ENCODE measurements around the gene OR8D2.

Gene OR8D2

DNA sequence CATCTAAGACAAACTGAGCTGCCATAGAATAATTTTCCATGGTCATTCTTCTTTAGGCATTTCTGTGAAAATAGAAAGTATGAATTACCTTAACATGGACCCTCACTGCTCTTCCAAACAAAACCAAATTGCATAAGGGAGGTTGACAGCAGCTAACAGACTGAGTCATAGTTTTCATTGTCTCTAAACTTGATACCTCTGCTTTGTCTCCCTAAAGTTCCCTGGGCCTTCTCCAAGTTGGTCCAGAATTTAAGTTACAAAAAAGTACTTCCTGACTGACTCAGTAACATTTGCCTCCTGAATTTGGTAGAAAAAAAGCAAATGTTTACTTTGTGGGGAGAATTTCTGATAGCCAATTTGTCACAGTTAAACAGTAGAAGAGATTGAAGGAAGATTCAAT lies 9.3 kb downstream of the OR8D2 start:
- no peak overlapping the region for H2AFZ ChIP-seq (ENCODE audit: low read length)
- TF ChIP-seq EZH2 (IDR thresholded peaks at IDR 0.05; ENCODE audit: borderline replicate concordance, low read length): no peak
- TF ChIP-seq, protein P1, sequence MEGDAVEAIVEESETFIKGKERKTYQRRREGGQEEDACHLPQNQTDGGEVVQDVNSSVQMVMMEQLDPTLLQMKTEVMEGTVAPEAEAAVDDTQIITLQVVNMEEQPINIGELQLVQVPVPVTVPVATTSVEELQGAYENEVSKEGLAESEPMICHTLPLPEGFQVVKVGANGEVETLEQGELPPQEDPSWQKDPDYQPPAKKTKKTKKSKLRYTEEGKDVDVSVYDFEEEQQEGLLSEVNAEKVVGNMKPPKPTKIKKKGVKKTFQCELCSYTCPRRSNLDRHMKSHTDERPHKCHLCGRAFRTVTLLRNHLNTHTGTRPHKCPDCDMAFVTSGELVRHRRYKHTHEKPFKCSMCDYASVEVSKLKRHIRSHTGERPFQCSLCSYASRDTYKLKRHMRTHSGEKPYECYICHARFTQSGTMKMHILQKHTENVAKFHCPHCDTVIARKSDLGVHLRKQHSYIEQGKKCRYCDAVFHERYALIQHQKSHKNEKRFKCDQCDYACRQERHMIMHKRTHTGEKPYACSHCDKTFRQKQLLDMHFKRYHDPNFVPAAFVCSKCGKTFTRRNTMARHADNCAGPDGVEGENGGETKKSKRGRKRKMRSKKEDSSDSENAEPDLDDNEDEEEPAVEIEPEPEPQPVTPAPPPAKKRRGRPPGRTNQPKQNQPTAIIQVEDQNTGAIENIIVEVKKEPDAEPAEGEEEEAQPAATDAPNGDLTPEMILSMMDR (IDR thresholded peaks at IDR 0.05; ENCODE audit: low read length): no peak
- no peak overlapping the region for H3K9ac ChIP-seq (ENCODE audit: low read length)
- no peaks in the 10 kb centered on the region for H3K9me3 ChIP-seq (ENCODE audit: low read length)
- H3K27me3 ChIP-seq (ENCODE audit: insufficient read depth, low read length): no peaks in the 10 kb centered on the region
- H3K4me3 ChIP-seq (ENCODE audit: low read depth, low read length, poor library complexity, severe bottlenecking): no peak overlapping the region
- no peaks in the 10 kb centered on the region for H3K4me1 ChIP-seq (ENCODE audit: insufficient read depth, low read length, severe bottlenecking)
- no peaks in the 10 kb centered on the region for H3K36me3 ChIP-seq (ENCODE audit: insufficient read depth, low read length)
- no peak overlapping the region for H3K27ac ChIP-seq (ENCODE audit: low read depth, low read length, poor library complexity, severe bottlenecking)
- no peaks in the 10 kb centered on the region for H3K79me2 ChIP-seq (ENCODE audit: insufficient read depth, low read length)
- no peaks in the 10 kb centered on the region for H3F3A ChIP-seq (ENCODE audit: insufficient read depth, low read length)
- no peak overlapping the region for H3K4me2 ChIP-seq (ENCODE audit: low read length)
- H3K9me2 ChIP-seq (ENCODE audit: low read depth, low read length): no peaks in the 10 kb centered on the region
- no peaks in the 10 kb centered on the region for H4K20me1 ChIP-seq (ENCODE audit: insufficient read depth, low read length)

DNA sequence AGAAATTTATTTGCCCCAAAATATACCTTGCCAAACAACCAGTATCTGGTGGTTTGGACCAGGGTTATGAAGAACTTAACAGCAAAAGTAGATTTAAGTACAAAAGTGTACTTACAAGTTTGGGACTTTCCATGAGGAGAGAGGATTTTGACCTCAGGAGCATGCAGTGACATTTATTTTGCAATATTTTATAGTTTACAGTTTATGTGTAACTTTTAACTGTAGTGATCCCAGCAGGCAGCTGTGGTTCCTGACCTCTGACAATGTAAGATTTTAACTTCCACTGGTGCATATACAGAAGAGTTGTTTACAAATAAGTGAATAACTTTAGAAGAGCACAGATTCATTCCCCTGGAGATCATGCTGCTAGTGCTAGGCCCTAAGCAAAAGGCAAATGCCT lies 12.9 kb downstream of the OR8D2 start:
- Histone ChIP-seq H3K4me3 (ENCODE audit: low read depth, low read length, poor library complexity, severe bottlenecking) (no peak overlapping the region), H3K9ac (ENCODE audit: low read length) (no peak overlapping the region), H3K27ac (ENCODE audit: low read depth, low read length, poor library complexity, severe bottlenecking) (no peak overlapping the region), H3K27me3 (ENCODE audit: insufficient read depth, low read length) (no peaks in the 10 kb centered on the region), H2AFZ (ENCODE audit: low read length) (no peak overlapping the region), H3K4me2 (ENCODE audit: low read length) (no peak overlapping the region), H3K36me3 (ENCODE audit: insufficient read depth, low read length) (no peaks in the 10 kb centered on the region), H3K79me2 (ENCODE audit: insufficient read depth, low read length) (no peaks in the 10 kb centered on the region), H3K4me1 (ENCODE audit: insufficient read depth, low read length, severe bottlenecking) (no peaks in the 10 kb centered on the region), H3K9me3 (ENCODE audit: low read length) (no peaks in the 10 kb centered on the region), H3K9me2 (ENCODE audit: low read depth, low read length) (no peaks in the 10 kb centered on the region), H3F3A (ENCODE audit: insufficient read depth, low read length) (no peaks in the 10 kb centered on the region), H4K20me1 (ENCODE audit: insufficient read depth, low read length) (no peaks in the 10 kb centered on the region)
- TF ChIP-seq, protein P1 (IDR thresholded peaks at IDR 0.05; ENCODE audit: low read length): no peak
- no peak for TF ChIP-seq EZH2 (IDR thresholded peaks at IDR 0.05; ENCODE audit: borderline replicate concordance, low read length)

DNA sequence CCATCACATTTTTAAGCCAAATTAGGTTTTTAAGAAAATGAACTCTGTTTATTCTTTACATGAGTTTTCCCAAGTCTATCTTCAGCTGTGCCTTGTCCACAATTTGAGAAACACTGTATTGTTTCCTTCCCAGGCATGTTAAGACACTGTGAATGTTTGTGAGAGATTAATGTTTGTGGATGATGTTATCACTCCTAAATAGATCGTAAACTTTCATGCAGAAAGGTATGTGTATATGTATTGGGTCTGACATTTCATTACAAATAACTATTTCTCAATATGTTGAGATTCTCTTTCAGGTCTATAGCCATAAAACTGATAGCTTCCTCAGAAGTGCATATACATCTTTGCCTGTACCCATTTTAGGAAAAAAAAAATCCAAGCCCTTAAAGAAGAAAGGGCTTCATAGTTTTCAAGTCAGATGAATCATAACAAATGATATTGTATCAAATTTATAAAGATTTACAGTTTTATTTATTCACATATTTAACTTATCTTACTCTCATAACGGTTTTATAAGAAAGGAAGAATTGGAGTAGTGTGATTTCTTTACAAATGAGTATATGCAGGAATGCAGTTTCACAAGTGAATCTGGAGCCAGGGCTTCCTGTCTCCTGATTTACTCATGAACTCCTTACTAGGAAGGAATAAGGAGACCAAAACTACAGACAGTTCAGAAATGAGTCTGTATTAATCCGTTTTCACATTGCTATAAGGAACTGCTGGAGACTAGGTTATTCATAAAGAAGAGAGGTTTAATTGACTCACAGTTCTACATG lies 17.5 kb downstream of the OR8D2 start:
- Histone ChIP-seq H3K4me1 (ENCODE audit: insufficient read depth, low read length, severe bottlenecking) (no peaks in the 10 kb centered on the region), H2AFZ (ENCODE audit: low read length) (no peak overlapping the region), H3K9me2 (ENCODE audit: low read depth, low read length) (no peaks in the 10 kb centered on the region), H3K27me3 (ENCODE audit: insufficient read depth, low read length) (no peaks in the 10 kb centered on the region), H3K4me2 (ENCODE audit: low read length) (no peak overlapping the region), H3K27ac (ENCODE audit: low read depth, low read length, poor library complexity, severe bottlenecking) (no peak overlapping the region), H3K4me3 (ENCODE audit: low read depth, low read length, poor library complexity, severe bottlenecking) (no peak overlapping the region), H3F3A (ENCODE audit: insufficient read depth, low read length) (no peaks in the 10 kb centered on the region), H3K79me2 (ENCODE audit: insufficient read depth, low read length) (no peaks in the 10 kb centered on the region), H3K9ac (ENCODE audit: low read length) (no peak overlapping the region), H4K20me1 (ENCODE audit: insufficient read depth, low read length) (no peaks in the 10 kb centered on the region), H3K9me3 (ENCODE audit: low read length) (no peaks in the 10 kb centered on the region), H3K36me3 (ENCODE audit: insufficient read depth, low read length) (no peaks in the 10 kb centered on the region)
- TF ChIP-seq, protein P1 (IDR thresholded peaks at IDR 0.05; ENCODE audit: low read length): no peak
- TF ChIP-seq EZH2 (IDR thresholded peaks at IDR 0.05; ENCODE audit: borderline replicate concordance, low read length): no peak
